ENCODE results near the gene STX12. TPM values are rescaled to one million over a fixed set of nuclear protein-coding genes. Genes with fewer than 3 reads are reported as not detected.
A peak's percentile ranks its signal among the peaks of the same experiment; 100 is the strongest.

Gene STX12
- total RNA-seq, 3 donors from 2014 or later (not counting 1 experiment from before 2014, with no cell fraction given): 29.6 to 36.2 (median 32.3) TPM

GRCh38 chr1:27726173-27727044 is 46.6 kb upstream of the STX12 start:
- peak overlapping the region; percentile 96 to 97 for H3K27ac Mint-ChIP-seq
- H3K27me3 Mint-ChIP-seq (ENCODE audit: low read depth in 2 of 2): no peaks in the 10 kb centered on the region
- Histone ChIP-seq H3K4me3 (ENCODE audit: low read length) (peak overlapping the region; percentile 79), H3K27me3 (ENCODE audit: control insufficient read depth, insufficient read depth, low read length) (no peaks in the 10 kb centered on the region), H3K36me3 (ENCODE audit: control insufficient read depth, insufficient read depth, low read length) (peaks cover 5% of the 10 kb centered on the region), H3K27ac (ENCODE audit: low read length) (peak overlapping the region; percentile 85), H3K4me1 (ENCODE audit: control insufficient read depth, insufficient read depth, low read length) (peaks cover 18% of the 10 kb centered on the region), H3K9me3 (ENCODE audit: control insufficient read depth, insufficient read depth, low read length) (no peaks in the 10 kb centered on the region)
- peak; percentile 50 to 58 for DNase-seq
- H3K4me3 Mint-ChIP-seq: peak overlapping the region; percentile 93
- no peaks in the 10 kb centered on the region for H3K9me3 Mint-ChIP-seq
- H3K4me1 Mint-ChIP-seq: peaks cover 5 to 19% of the 10 kb centered on the region in 2 donors
- WGBS (ENCODE audit: insufficient coverage): under 1% methylated on average over 46 of the region's 46 CpGs
- ATAC-seq: no peak
- TF ChIP-seq, protein P1, sequence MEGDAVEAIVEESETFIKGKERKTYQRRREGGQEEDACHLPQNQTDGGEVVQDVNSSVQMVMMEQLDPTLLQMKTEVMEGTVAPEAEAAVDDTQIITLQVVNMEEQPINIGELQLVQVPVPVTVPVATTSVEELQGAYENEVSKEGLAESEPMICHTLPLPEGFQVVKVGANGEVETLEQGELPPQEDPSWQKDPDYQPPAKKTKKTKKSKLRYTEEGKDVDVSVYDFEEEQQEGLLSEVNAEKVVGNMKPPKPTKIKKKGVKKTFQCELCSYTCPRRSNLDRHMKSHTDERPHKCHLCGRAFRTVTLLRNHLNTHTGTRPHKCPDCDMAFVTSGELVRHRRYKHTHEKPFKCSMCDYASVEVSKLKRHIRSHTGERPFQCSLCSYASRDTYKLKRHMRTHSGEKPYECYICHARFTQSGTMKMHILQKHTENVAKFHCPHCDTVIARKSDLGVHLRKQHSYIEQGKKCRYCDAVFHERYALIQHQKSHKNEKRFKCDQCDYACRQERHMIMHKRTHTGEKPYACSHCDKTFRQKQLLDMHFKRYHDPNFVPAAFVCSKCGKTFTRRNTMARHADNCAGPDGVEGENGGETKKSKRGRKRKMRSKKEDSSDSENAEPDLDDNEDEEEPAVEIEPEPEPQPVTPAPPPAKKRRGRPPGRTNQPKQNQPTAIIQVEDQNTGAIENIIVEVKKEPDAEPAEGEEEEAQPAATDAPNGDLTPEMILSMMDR (IDR thresholded peaks at IDR 0.05): no peak
- intact Hi-C loops (cut with micrococcal nuclease): no loop called here
- no peaks in the 10 kb centered on the region for H3K36me3 Mint-ChIP-seq

DNA sequence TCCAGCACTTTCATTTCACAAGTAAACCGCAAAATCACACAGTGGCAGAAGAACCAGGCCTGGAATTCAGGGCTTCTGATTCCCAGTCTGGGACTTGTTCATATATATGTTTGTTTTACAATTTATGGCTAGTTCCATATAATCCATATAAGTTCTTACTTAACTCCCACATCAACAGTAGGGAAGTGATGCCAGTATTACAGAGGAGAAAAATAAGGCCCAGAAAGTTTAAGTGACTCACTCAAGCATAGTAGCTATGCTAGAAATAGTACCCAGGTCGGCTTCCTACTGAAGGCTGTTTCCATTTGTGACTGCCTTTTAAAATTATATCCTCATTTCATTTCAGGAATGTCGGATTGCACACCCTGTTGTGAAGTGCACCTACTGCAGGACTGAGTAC is 45.9 kb upstream of the STX12 start:
- 50% methylated on average over 1 of the region's 3 CpGs for WGBS (ENCODE audit: insufficient coverage)
- Mint-ChIP-seq H3K9me3 (no peaks in the 10 kb centered on the region), H3K27me3 (ENCODE audit: low read depth in 2 of 2) (no peaks in the 10 kb centered on the region), H3K4me3 (peak overlapping the region; percentile 85), H3K4me1 (peaks cover 5 to 19% of the 10 kb centered on the region in 2 donors), H3K36me3 (no peaks in the 10 kb centered on the region), H3K27ac (peak overlapping the region; percentile 82 to 97)
- intact Hi-C loops (cut with micrococcal nuclease): no loop called here
- no peaks in the 10 kb centered on the region for H3K9me3 ChIP-seq (ENCODE audit: control insufficient read depth, insufficient read depth, low read length)
- no peak overlapping the region for H3K4me3 ChIP-seq (ENCODE audit: low read length)
- H3K4me1 ChIP-seq (ENCODE audit: control insufficient read depth, insufficient read depth, low read length): peaks cover 18% of the 10 kb centered on the region
- DNase-seq (no peak), ATAC-seq (no peak)
- H3K36me3 ChIP-seq (ENCODE audit: control insufficient read depth, insufficient read depth, low read length): peaks cover 5% of the 10 kb centered on the region
- no peaks in the 10 kb centered on the region for H3K27me3 ChIP-seq (ENCODE audit: control insufficient read depth, insufficient read depth, low read length)
- no peak overlapping the region for H3K27ac ChIP-seq (ENCODE audit: low read length)
- TF ChIP-seq, protein P1 (IDR thresholded peaks at IDR 0.05): no peak

GRCh38 chr1:27736252-27736651 is 36.8 kb upstream of the STX12 start:
- no peaks in the 10 kb centered on the region for H3K9me3 Mint-ChIP-seq
- peaks cover 34% of the 10 kb centered on the region for H3K36me3 ChIP-seq (ENCODE audit: control insufficient read depth, insufficient read depth, low read length)
- H3K4me3 Mint-ChIP-seq: no peak overlapping the region
- H3K27me3 ChIP-seq (ENCODE audit: control insufficient read depth, insufficient read depth, low read length): no peaks in the 10 kb centered on the region
- no peaks in the 10 kb centered on the region for H3K27me3 Mint-ChIP-seq (ENCODE audit: low read depth in 2 of 2)
- no peaks in the 10 kb centered on the region for H3K9me3 ChIP-seq (ENCODE audit: control insufficient read depth, insufficient read depth, low read length)
- H3K27ac Mint-ChIP-seq: no peak overlapping the region
- H3K4me1 ChIP-seq (ENCODE audit: control insufficient read depth, insufficient read depth, low read length): no peaks in the 10 kb centered on the region
- DNase-seq: no peak
- no peak for ATAC-seq
- intact Hi-C loops (cut with micrococcal nuclease): no loop called here
- TF ChIP-seq, protein P1 (IDR thresholded peaks at IDR 0.05): no peak
- peaks cover 15% of the 10 kb centered on the region for H3K36me3 Mint-ChIP-seq
- 93% methylated on average over 3 of the region's 3 CpGs for WGBS (ENCODE audit: insufficient coverage)
- no peak overlapping the region for H3K27ac ChIP-seq (ENCODE audit: low read length)
- H3K4me3 ChIP-seq (ENCODE audit: low read length): no peak overlapping the region
- no peaks in the 10 kb centered on the region for H3K4me1 Mint-ChIP-seq
